MV-4-11 (cell line): ENCODE data around the gene EFCC1.
A peak's percentile ranks its signal among the peaks of the same experiment; 100 is the strongest.

ENCODE experiments used
- DNase-seq: peaks from one replicate; lab custom pipeline; 2025; lab: John Stamatoyannopoulos, UW

EFCC1 gene

DNA sequence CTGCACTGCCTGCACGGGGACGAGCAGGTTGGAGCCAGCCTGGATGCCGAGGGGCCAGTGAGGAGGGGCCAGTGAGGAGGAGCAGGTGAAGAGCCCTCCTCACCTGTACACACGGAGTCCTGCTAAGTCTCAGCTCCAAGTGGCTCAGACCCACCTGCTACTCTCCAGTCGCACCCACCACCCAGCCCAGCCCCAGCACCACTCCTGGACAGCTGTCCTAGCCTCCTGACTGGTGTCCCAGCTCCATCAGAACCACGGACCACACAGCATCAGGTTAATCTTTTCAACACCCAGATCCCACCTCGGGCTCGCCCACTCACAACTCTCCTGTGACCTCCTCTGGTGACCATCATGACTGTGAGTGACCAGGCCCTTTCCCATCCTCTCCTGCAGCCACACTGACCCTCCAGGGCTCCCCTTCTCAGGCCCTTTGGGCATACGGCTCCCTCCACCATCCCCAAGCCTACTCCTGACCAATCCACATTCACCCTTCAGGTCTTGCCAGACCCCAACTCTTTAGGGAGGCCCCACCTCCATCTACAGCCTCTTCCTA, 13.8 kb downstream of the EFCC1 start:
- no peak for DNase-seq

DNA sequence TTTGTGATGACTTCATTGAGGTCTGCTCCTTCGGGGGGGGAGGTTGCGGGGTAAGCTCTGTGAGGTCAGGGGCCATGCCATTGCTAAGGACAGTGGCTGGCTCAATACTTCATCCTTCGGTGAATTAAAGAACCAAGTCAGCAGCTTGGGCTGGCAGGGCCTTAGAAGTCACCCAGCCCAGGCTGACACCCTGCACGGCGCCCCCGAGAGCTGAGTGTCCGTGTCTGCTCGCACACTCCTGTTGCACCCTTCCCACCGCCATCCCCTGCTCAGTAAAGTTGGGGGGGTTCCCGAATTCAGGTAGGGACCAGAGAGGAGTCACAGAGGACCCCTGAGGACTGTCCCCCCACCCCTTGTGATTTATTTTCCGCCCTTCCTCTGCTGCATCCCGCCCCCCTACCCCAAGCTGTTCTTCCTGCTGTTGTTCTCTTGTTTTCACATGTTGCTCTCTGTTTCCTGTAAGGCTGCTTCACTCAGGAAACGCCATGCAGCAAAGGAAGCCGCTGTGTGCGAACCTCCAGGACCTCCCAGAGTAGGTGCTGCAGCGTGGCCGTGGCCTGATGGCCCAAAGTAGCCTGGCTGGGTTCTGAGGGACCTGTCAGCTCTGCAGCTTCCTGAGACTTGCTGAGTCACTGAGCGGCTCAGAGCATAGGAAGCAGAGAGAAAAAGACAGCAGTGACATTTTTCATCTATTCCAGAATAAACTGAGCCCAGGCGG, 14.4 kb downstream of the EFCC1 start:
- no peak for DNase-seq

DNA sequence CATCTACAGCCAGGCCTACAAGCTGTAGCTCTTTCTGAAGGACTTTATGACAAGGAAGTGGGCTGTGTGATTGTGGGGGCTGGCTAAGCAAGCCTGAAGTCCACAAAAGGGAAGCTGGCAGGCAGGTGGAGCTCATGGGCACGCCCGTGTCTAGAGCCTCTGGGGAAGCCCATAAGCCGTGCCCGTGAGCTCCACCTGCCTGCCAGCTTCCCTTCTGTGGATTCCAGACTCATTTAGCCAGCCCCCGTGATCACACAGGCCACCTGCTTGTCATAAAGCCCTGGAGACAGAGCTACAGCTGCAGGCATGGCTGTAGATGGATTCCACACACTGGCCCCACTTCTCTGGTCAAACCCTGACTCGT, 15.2 kb downstream of the EFCC1 start:
- peak; percentile 60 for DNase-seq

DNA sequence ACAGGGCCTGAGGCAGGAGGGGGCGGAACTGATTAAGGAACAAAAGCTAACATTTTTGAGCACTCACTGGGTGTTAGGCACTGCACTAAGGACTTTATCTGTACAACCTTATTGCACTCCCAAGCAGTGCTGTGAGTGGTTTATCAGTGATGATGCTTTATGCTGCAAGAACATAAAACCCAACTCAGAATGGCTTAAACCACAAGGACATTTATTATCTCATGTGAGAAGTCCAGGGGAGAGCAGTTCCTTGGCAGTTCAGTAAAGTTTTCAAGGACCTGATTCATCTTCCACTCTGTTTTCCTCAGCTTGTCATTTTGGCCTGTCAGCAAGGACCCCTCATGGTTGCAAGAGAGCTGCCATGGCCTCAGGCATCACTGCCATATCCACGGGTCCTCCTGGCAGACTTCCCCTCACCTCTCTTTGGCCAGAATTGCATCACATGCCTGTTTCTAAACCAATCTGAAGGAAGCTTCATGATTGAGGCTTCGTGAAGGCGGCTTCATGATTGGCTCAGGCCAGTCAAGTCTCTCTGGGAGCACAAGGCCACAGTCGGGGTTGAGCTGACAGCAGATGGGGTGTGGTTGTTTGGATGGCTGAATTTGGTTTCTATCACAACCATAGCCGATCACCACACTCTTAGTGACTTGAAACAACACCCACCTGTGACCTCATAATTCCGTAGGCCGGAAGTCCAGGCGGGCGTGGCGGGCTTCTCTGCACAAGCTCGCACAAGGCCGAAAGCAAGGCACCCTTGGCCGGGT, 15.8 kb downstream of the EFCC1 start:
- DNase-seq = peak; percentile 26

DNA sequence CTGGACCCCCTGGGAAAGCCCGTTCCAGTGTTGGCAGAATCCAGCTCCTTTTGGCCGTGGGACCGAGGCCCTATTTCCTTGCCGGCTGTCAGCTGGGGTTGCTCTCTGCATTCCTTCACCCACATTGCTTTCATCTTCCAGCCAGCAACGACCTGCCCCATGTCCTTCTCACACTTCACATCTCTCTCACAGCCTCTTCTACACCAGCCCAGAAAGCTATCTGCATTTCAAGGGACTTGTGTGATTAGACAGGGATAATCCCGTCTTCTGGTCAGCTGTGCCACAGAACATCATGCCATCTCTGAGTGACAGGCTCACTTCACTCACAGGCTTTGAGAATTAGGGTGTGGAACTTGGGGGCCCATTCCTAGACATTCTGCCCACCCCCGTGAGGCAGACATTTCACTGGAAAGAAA, 16.4 kb downstream of the EFCC1 start:
- no peak for DNase-seq

DNA sequence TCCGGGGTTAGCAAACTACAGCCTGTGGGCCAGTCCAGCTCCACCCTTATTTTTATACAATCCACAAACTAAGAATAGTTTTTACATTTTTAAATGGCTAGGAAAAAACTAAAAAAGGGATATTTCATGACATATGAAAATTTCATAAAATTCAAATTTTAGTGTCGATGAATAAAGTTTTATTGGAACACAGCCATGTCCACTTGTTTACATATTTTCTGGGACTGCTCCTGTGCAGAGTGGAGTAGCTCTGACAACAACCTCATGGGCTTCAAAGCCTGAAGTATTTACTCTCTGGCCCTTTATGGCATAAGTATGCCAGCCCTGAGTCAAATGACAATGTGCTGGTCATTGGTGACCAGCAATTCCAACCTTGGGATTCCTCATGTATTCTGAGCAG, 17.2 kb downstream of the EFCC1 start:
- DNase-seq = no peak

DNA sequence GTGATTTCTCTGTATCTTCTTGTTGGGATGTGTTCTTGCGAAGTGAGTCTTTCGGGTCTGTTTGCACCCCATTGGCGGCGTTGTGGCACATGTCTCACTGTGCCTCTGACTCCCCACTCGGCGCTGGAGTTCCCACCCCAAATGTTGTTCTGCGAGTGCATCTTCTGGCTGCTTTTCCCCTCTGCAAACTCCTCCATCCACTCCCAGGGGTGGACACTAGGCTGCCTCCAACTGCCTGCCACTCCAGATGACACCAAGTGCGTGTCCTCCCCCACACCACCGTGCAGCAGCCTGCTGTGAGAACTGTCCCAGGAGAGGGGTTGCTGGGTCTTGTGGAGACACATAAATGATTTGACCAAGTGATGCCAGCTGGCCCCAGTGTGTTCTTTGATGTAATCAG, 17.6 kb downstream of the EFCC1 start:
- no peak for DNase-seq

DNA sequence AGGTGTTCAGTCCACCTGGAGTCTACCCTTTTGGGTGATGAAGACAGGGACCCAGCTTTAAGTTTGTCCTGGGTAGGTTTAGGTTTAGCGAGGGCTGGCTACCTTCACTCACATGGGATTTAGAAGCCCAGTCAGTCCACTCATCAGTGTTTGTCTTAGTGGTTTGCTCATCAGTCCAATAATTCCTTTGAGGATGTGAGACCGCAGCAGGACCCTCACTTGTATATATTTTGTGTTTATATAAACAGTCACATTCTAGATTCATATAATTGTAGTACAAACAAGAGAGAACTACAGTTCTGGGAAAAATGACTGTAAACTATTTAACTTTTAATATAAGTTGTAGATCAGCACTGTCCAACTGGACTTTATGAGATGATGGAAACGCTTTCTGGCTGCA, 18.2 kb downstream of the EFCC1 start:
- DNase-seq = no peak

DNA sequence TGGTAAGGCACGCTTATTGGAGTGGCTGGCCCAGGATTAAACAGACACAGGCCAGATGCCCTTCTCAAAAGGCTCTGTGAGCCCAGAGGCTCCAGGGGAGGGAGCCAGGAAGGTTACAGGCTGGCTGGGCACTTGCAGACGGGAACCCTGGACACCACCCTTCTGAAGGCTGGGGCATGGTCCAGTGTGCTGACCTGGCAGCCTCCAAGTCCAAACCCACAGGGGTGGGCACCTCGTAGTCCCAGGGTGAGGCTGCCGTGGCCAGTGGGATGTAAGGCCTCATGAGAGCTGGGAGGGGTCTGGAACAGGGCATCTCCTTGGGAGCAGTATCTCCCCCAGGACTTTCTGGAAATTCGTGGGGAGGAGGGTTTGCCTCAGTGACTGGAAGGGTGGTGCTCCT, 19.6 kb downstream of the EFCC1 start:
- DNase-seq = no peak

DNA sequence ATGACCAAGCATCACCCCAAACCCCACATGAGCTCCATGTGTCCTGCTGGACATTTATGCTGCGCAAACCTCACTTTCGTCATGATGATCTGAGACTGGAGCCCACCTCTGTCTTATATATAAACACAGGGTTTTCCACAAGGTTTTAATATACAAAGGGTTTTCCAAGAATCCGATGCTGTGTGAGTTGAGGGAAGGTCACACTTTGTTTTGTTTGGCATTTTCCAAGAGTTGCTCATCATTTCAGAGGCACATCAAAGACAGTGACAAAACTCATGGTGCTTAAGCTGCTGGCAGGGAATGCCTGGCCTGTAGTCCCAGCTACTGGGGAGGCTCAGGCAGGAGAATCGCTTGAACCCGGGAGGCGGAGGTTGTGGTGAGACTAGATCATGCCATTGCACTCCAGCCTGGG, 20.0 kb downstream of the EFCC1 start:
- DNase-seq = no peak

DNA sequence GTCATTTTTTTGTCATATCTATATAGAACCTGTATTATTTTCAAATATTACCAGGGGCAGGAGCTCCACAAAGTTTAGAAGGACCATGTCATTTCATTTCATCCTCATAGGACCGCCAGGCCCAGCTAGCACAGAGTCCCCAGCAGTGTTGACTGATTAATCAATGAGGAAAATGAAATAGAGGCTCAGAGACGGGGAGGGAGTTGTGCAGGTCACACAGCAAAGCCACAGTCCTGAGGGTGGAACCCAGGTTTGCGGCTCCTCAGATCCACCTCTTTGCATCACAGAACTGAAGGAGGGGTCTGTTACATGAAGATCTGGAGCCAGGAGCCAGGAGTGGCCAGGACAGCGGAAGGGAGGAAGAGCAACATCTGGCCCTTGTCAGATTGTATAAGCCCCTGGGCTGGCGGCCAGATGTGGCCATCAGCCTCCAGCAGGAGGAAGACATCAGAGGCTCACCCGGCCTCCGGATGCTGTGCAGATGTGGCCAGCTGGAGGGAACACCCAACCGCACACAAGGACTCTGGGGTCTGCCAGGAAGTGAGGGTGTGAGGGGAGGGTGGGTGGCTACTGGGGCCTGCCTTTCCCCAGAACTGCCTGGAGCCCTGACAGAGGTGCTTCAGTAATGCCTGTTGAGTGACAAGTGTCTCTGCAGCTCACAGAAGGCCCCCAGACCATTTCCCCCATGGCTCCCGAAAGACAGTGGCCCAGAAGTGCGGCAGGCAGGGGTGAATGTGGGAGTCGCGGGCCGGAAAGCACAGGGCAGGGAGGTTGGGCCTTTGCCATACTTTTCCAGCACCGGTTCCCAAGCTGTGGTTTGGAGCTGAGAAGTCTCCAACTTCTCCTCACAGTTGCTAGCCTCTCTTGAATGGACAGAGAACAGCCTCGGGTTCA, 21.3 kb downstream of the EFCC1 start:
- no peak for DNase-seq

DNA sequence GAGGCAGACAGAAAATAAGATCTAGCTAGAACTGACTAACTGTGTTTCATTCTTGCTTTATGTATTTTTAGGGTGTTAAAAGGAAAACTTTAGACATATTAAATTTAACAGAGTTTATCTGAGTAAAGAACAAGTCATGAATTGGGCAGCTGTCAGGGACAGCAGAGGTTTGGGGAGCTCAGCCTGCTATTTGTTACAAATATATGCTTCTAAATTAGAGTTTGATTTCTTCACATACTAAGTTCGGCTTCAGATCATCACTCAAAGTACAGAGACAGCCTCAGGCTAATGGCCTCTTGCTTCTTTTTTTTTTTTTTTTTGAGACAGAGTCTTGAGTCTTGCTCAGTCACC, 21.9 kb downstream of the EFCC1 start:
- no peak for DNase-seq

DNA sequence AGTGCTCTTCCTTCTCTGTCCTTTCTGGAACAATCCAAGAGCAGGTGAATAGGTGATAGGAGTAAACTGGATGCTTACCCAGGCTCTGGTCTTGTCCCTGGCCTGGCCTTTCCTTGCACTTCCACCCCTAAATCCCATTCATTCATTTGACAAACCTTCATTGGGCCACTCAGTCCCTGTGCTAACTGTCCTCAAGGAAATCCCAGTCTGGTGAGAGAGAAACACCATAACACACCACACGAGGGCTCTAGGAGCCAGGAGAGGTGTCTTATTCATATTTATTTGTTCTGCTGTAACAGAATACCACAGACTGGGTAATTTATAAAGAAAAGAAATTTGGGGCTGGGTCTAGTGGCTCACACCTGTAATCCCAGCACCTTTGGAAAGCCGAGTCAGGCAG, 22.8 kb downstream of the EFCC1 start:
- DNase-seq = peak; percentile 9

DNA sequence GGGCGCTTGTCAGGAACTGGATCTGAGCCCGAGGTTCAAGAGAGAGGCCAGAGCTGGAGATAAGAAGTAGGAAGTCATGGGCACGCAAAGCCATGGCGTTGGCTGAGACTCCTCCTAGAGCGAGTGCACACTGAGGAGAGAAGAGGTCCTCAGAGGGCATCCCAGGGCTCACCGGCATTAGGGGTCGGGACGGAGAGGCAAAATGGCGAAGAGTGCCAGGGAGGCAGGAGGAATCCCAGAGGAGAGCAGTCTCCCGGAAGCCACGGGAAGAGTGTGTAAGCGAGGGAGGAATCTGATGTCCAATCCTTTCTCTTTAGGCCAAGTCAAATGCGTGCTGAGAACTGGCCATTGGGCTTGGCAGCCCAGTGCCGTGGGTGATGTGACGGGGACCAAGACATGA, 24.0 kb downstream of the EFCC1 start:
- no peak for DNase-seq

DNA sequence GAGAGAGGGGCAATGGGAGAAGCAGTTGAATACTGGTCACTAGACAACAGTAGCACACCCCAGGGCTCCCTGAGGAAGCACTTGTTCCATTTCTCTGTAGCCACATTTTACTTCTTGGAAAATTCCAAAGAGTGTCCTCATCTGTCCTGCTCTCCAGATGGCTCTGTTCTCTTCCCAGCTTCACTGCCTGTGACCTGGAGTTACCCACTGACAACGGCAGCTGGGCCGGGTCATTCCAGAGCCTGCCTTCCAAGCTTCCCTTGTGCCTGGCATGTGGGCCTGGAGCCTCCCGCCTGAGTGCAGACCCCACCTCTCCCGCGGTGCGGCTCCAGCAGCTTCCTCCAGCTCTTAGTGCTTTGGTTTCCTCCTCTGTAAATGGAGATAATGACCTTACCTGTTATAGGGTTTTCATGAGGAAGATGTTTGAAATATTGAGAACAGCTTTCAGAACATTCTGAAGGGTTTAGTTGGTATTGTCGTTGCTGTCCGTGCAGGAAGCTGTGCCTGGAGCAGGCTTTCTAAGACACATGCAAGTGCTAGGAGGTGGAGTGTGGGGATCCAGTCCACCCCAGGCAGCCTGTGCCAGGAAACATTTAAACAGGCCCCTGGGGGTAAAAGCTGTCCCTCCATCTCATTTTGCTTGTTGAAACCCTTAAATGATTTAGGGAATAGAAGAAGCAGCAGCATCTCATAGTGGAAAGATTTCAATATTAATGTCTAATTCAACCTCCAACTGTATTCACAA, 24.8 kb downstream of the EFCC1 start:
- no peak for DNase-seq

DNA sequence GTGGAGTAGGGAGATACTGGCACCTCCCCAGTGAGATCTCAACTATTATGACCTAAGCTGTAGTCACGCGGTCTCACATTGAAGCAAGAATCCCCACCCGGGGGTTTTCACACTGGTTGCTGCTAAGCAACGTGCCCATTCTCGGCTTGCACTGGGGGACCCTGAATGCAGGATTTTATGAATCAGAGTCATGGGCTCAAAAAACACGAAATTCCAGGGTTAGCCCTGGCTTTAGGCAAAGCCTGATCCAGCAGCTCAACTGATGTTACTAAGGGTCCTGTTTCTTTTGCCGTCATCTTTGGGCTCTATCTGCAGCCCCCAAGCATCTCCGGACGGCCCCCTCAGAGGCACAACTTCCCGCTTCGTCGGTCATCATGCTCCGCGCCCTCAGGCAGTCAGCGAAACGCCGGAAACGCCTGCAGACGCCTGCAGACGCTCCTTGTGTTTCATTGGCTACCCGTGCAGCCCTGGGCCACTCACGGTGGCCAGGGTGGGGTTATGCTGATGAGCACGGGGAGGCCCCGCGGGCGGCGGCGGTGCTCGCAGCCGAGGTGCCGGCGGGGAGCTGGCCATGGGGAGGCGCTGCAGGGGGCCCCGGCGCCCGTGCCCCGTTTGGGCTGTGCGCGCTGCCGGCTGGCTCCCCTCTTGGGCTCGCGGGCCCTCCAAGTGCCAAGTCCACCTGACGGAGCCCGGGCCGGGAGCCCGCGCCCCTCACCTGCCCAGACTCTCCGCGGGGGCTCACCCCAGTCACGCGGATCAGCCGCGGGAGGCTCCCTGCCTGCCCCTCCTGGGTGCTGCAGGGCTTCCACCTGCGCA, 25.8 kb downstream of the EFCC1 start:
- DNase-seq = peak; percentile 93

DNA sequence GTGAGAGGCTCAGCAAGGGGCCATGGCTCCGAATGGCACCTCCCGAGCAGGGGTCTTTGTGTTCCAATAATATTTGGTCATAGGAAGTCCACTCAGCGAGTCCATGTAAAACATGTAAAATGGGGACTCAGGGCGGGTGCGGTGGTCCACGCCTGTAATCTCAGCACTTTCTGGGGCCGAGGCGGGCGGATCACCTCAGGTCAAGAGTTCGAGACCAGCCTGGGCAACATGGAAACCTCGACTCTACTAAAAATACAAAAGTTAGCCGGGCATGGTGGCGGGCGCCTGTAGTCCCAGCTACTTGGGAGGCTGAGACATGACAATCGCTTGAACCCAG, 26.4 kb downstream of the EFCC1 start:
- no peak for DNase-seq

DNA sequence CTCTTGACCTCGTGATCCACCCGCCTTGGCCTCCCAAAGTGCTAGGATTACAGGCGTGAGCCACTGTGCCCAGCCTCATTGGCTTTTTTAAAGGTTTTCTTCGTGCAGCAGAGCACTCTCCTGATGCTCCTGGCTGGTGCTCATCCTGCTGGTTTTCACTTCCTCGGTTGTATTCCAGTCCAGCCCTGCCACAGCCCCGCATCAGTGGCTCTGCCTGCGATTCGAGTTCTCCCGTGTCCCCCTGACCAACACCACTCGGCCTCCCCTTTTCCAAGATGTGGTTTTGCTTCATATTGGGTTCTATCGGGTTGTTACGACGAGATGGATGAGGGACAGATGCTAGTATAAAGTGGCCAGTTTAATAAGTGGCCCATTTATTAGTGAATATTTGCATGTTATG, 27.8 kb downstream of the EFCC1 start:
- no peak for DNase-seq

DNA sequence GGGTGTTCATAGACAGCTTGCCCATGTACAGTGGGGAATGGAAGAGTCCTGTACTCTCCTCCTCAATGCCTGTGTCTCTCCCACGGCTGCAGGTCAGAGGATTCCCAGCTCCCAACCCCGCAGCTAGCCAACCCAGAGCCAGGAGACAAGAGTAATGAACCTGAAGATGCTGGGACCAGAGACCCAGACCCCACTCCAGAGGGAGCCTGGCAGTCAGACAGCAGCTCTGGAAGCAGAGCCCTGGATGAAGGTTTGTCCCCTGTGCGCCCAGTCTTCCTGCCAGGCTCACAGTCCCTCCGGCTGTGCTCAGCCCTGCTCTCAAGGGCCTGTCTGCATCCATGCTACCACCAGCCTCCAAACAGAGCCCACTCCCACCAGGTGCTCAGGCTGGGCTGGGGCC, 29.5 kb downstream of the EFCC1 start:
- DNase-seq = no peak

DNA sequence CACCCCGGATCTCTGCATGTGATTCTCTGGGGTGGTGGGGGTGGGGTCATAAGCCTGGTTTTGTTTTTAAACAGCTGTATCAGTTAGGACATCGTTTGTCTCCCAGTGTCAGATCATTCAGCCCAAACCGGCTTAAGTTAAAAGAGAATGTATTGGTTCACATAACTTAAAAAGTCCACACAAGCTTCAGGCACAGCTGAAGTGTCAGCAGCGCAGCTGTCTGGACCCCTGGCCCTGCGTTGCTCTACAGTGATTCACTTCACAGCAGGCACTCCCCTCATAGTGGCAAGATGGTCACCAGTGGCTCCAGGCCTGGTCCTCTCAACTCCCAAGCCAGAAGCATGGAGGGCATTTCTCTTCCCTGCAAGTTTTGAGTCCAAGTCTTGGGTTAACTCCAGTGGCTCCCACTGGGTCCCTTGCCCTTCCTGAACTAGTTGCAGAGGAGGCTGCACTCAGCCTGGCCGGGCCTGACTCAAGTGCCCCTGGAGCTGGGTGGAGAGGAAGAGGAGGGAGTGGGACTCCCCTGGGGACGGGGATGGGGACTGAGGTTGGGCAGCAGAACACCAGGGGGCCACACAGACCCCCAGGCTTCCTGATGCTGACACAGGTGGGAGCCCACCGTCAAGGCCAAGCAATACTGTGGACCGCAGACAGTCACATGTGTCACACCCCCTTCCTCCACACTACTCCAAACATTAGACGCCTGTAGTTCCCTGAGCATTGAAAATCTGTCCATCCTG, 30.5 kb downstream of the EFCC1 start:
- no peak for DNase-seq
